Measurements from ENCODE around the gene IFT74.

The IFT74 gene

DNA sequence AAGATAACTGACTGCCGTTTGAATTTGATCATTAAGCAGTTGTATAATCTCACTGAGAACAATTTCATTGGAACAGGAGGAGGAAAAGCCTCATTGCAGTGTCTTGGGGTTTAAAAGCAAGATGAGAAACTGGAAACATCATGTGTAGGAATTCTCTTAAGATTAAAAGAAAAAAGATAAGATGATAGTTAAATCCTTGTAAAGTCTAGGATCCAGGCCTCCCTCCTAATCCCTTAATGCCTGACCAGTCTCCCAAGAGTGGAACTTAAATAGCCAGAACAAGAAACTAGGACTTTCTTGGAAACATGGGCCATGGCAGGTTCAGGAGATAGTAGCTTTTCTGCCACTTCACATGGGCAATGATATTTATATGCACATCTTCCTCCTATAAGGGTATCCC is 86.3 kb downstream of the IFT74 start:
- ChIA-PET POLR2A (no interaction called here), CTCF (no interaction called here)
- TF ChIP-seq PKNOX1 (IDR thresholded peaks at IDR 0.05) (no peak), FOXK2 (IDR thresholded peaks at IDR 0.05) (no peak), ZNF384 (IDR thresholded peaks at IDR 0.05) (no peak), CTBP1 (IDR thresholded peaks at IDR 0.05; ENCODE audit: borderline replicate concordance) (no peak), HDGF (IDR thresholded peaks at IDR 0.05; ENCODE audit: borderline replicate concordance) (no peak), FOXA1 (IDR thresholded peaks at IDR 0.05) (no peak), ELF4 (IDR thresholded peaks at IDR 0.05) (no peak), ARNT (IDR thresholded peaks at IDR 0.05) (no peak), SUZ12 (IDR thresholded peaks at IDR 0.05) (no peak), LEF1 (IDR thresholded peaks at IDR 0.05; ENCODE audit: borderline replicate concordance) (no peak), FOXM1 (IDR thresholded peaks at IDR 0.05; ENCODE audit: borderline replicate concordance) (no peak), BHLHE40 (IDR thresholded peaks at IDR 0.05; ENCODE audit: borderline replicate concordance) (no peak)
- DNase-seq (ENCODE audit: extremely low spot score) = no peak

DNA sequence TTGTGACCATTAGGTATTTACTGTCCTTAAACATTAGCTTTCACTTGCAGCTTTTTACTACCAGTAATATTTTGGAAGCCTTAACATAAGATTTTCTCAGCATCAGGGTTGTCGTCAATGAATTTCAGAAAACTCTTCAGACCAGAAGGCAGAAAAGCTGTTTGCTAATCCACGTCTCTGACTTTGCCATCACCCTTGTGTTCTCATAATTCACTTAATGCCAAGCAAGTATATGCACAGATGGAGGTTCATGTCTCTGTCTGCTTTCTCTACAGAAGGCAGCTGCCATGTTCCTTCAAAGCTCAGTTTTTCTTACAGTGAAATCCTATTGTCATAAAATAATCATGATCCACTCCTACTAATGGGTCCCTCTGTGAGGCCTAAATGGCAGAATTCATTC is 87.0 kb downstream of the IFT74 start:
- TF ChIP-seq ZNF384 (IDR thresholded peaks at IDR 0.05) = no peak
- no peak for TF ChIP-seq ARNT (IDR thresholded peaks at IDR 0.05)
- TF ChIP-seq L3MBTL2 (conservative IDR thresholded peaks at IDR 0.05) = no peak
- CTCF ChIA-PET = no interaction called here
- DNase-seq (ENCODE audit: extremely low spot score) = no peak
- POLR2A ChIA-PET = no interaction called here

DNA sequence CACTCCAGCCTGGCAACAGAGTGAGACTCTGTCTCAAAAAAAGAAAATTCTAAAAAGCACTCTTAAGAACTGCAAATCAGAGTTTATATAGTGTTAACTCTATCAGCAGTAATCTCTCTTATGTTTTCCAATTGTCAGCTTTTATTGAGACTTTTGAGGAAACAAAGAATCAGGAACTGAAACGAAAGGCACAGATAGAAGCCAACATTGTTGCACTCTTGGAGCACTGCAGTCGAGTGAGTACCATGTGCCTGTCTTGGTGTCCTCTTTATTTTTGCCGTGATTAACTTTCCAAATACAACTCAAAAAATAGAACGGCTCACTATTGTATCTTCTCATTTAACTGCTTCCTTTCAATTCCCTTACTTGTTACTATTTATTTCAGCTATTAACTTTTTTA is 90.9 kb downstream of the IFT74 start:
- CTCF ChIA-PET = no interaction called here
- TF ChIP-seq BHLHE40 (IDR thresholded peaks at IDR 0.05; ENCODE audit: borderline replicate concordance) (no peak), SUZ12 (IDR thresholded peaks at IDR 0.05) (no peak), HDGF (IDR thresholded peaks at IDR 0.05; ENCODE audit: borderline replicate concordance) (no peak), NFRKB (IDR thresholded peaks at IDR 0.05) (no peak), FOXA1 (IDR thresholded peaks at IDR 0.05) (no peak), L3MBTL2 (conservative IDR thresholded peaks at IDR 0.05) (no peak), ARNT (IDR thresholded peaks at IDR 0.05) (no peak), FOXK2 (IDR thresholded peaks at IDR 0.05) (no peak)
- POLR2A ChIA-PET = no interaction called here
- DNase-seq (ENCODE audit: extremely low spot score) = no peak

- DNase-seq (ENCODE audit: extremely low spot score) = no peak
- no peak for TF ChIP-seq SP1 (IDR thresholded peaks at IDR 0.05)
- TF ChIP-seq FOXM1 (IDR thresholded peaks at IDR 0.05; ENCODE audit: borderline replicate concordance) = no peak
- TF ChIP-seq FOXA1 (IDR thresholded peaks at IDR 0.05) = no peak
- no peak for TF ChIP-seq NFRKB (IDR thresholded peaks at IDR 0.05)
- no peak for TF ChIP-seq PKNOX1 (IDR thresholded peaks at IDR 0.05)
- no peak for TF ChIP-seq FOXK2 (IDR thresholded peaks at IDR 0.05)
- TF ChIP-seq ARNT (IDR thresholded peaks at IDR 0.05) = no peak
- no peak for TF ChIP-seq SUZ12 (IDR thresholded peaks at IDR 0.05)
- TF ChIP-seq LEF1 (IDR thresholded peaks at IDR 0.05; ENCODE audit: borderline replicate concordance) = no peak
- TF ChIP-seq CTBP1 (IDR thresholded peaks at IDR 0.05; ENCODE audit: borderline replicate concordance) = no peak
- no peak for TF ChIP-seq TARDBP (IDR thresholded peaks at IDR 0.05)
- TF ChIP-seq ZNF384 (IDR thresholded peaks at IDR 0.05) = no peak
- no peak for TF ChIP-seq BHLHE40 (IDR thresholded peaks at IDR 0.05; ENCODE audit: borderline replicate concordance)
- TF ChIP-seq L3MBTL2 (conservative IDR thresholded peaks at IDR 0.05) = no peak
- no peak for TF ChIP-seq HDGF (IDR thresholded peaks at IDR 0.05; ENCODE audit: borderline replicate concordance)
- ChIA-PET POLR2A (no interaction called here), CTCF (no interaction called here)
Measured at GRCh38 chr9:27053369-27054022, 97.3 kb downstream of the IFT74 start.

- POLR2A ChIA-PET = no interaction called here
Measured at GRCh38 chr9:27054125-27054524, 97.9 kb downstream of the IFT74 start.

GRCh38 chr9:27054841-27055240 is 98.6 kb downstream of the IFT74 start:
- DNase-seq (ENCODE audit: extremely low spot score) = no peak
- CTCF ChIA-PET = no interaction called here
- POLR2A ChIA-PET = no interaction called here
- no peak for TF ChIP-seq FOXK2 (IDR thresholded peaks at IDR 0.05)
- TF ChIP-seq LEF1 (IDR thresholded peaks at IDR 0.05; ENCODE audit: borderline replicate concordance) = no peak
- TF ChIP-seq TARDBP (IDR thresholded peaks at IDR 0.05) = no peak
- no peak for TF ChIP-seq ELF4 (IDR thresholded peaks at IDR 0.05)
- TF ChIP-seq SP1 (IDR thresholded peaks at IDR 0.05) = no peak
- no peak for TF ChIP-seq FOXA1 (IDR thresholded peaks at IDR 0.05)
- TF ChIP-seq ZNF384 (IDR thresholded peaks at IDR 0.05) = no peak
- no peak for TF ChIP-seq L3MBTL2 (conservative IDR thresholded peaks at IDR 0.05)
- TF ChIP-seq NFRKB (IDR thresholded peaks at IDR 0.05) = no peak
- TF ChIP-seq SUZ12 (IDR thresholded peaks at IDR 0.05) = no peak
- no peak for TF ChIP-seq HDGF (IDR thresholded peaks at IDR 0.05; ENCODE audit: borderline replicate concordance)
- TF ChIP-seq PKNOX1 (IDR thresholded peaks at IDR 0.05) = no peak
- no peak for TF ChIP-seq ARNT (IDR thresholded peaks at IDR 0.05)
- TF ChIP-seq FOXM1 (IDR thresholded peaks at IDR 0.05; ENCODE audit: borderline replicate concordance) = no peak
- TF ChIP-seq BHLHE40 (IDR thresholded peaks at IDR 0.05; ENCODE audit: borderline replicate concordance) = no peak
- no peak for TF ChIP-seq CTBP1 (IDR thresholded peaks at IDR 0.05; ENCODE audit: borderline replicate concordance)

More at GRCh38 chr9:27054125-27054524, 97.9 kb downstream of the IFT74 start:
- no peak for TF ChIP-seq ZNF384 (IDR thresholded peaks at IDR 0.05)
- TF ChIP-seq TARDBP (IDR thresholded peaks at IDR 0.05) = no peak
- no peak for TF ChIP-seq SP1 (IDR thresholded peaks at IDR 0.05)
- no peak for TF ChIP-seq FOXA1 (IDR thresholded peaks at IDR 0.05)
- no peak for TF ChIP-seq SUZ12 (IDR thresholded peaks at IDR 0.05)
- TF ChIP-seq PKNOX1 (IDR thresholded peaks at IDR 0.05) = no peak
- no peak for TF ChIP-seq LEF1 (IDR thresholded peaks at IDR 0.05; ENCODE audit: borderline replicate concordance)
- TF ChIP-seq FOXK2 (IDR thresholded peaks at IDR 0.05) = no peak
- TF ChIP-seq NFRKB (IDR thresholded peaks at IDR 0.05) = no peak
- TF ChIP-seq CTBP1 (IDR thresholded peaks at IDR 0.05; ENCODE audit: borderline replicate concordance) = no peak
- no peak for TF ChIP-seq L3MBTL2 (conservative IDR thresholded peaks at IDR 0.05)
- TF ChIP-seq ELF4 (IDR thresholded peaks at IDR 0.05) = no peak
- TF ChIP-seq ARNT (IDR thresholded peaks at IDR 0.05) = no peak
- no peak for TF ChIP-seq FOXM1 (IDR thresholded peaks at IDR 0.05; ENCODE audit: borderline replicate concordance)
- no peak for TF ChIP-seq BHLHE40 (IDR thresholded peaks at IDR 0.05; ENCODE audit: borderline replicate concordance)
- no peak for TF ChIP-seq HDGF (IDR thresholded peaks at IDR 0.05; ENCODE audit: borderline replicate concordance)
- CTCF ChIA-PET = no interaction called here
- DNase-seq (ENCODE audit: extremely low spot score) = no peak

All from HEK293T (cell line).